CD4-positive, alpha-beta T cell treated with Interferon gamma for 1 hour (primary cell): ENCODE data around the gene FBXO15.

Experiments
- DNase-seq: peaks from one replicate; pipeline ENCODE4 v3.0.0-alpha.2; 2020

Gene FBXO15

GRCh38 chr18:74050807-74051206, 96.8 kb downstream of the FBXO15 start:
- DNase-seq = no peak

- DNase-seq = peak; percentile 39
Observed at GRCh38 chr18:74040459-74041332, 106.9 kb downstream of the FBXO15 start.

GRCh38 chr18:74040008-74040407, 107.6 kb downstream of the FBXO15 start:
- DNase-seq = no peak

- DNase-seq = no peak
Observed at GRCh38 chr18:74029161-74029560, 118.5 kb downstream of the FBXO15 start.
